H7 (cell line): ENCODE data around the gene CHST13. TPM values are rescaled to one million over a fixed set of nuclear protein-coding genes. Genes with fewer than 3 reads are reported as not detected.
A peak's percentile ranks its signal among the peaks of the same experiment; 100 is the strongest.
"Not testable (repeated sequence)": the region's sequence is repeated elsewhere in the genome, so short reads cannot be mapped to it uniquely, and the experiment has no call there.

Experiments used
- DNase-seq: peaks from one replicate; pipeline ENCODE4 v3.0.0; 2012
- H3K27me3 ChIP-seq: 2 replicates; pipeline ENCODE4 v1.6.0; 2011; ENCODE audit warnings: mild to moderate bottlenecking, low read length; ENCODE audit not compliant: control insufficient read depth, insufficient read depth
- H3K36me3 ChIP-seq: replicated peaks from 2 replicates; pipeline ENCODE4 v1.5.1; 2011; ENCODE audit warnings: low read length; ENCODE audit not compliant: control insufficient read depth, insufficient read depth
- H3K4me3 ChIP-seq: 2 replicates; pipeline ENCODE4 v1.5.1; 2011; ENCODE audit warnings: low read depth, mild to moderate bottlenecking, control low read depth, low read length, moderate library complexity; ENCODE audit not compliant: insufficient read depth
- total RNA-seq: library from RNA; depleted of rRNA; stranded (reverse); fragments of >200 nt; shearing (Covaris generic); gene quantifications from 2 replicates; pipeline ENCODE4 v1.2.3, GENCODE V29; 2014; rRNA removed

CHST13 gene
- total RNA-seq, 1 experiment from 2014 or later: 2.8 TPM

DNA sequence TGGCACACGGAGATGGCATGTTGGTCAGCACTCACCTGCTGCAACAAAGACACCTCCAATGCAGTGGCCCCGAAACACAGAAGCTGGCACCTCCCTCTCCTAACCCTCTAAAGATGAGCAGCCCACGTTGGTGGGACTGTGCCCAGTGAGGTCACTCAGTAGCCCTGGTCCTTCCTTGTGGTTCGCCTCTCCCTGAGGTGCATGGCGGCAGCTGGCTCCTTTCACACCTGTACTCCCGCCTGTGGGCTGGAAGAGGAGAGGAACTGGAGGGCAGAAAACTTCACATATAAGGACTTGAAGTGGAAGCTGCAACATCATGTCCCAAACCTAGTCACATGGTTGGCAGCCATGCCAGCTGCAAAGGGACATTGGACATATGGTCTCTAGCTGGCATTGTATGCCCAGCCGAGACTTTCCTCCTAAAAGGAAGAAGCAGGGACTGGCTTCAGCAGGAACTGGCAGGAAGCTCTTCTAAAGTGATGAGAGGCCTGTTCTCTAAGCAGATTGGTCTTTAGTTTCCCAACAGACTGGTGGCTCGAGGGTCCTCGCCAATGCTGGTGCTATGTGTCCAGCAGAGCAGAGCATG lies 45.5 kb downstream of the CHST13 start:
- H3K27me3 ChIP-seq: no peaks in the 10 kb centered on the region
- H3K4me3 ChIP-seq: no peak overlapping the region
- H3K36me3 ChIP-seq: no peaks in the 10 kb centered on the region
- DNase-seq: peak; percentile 18

DNA sequence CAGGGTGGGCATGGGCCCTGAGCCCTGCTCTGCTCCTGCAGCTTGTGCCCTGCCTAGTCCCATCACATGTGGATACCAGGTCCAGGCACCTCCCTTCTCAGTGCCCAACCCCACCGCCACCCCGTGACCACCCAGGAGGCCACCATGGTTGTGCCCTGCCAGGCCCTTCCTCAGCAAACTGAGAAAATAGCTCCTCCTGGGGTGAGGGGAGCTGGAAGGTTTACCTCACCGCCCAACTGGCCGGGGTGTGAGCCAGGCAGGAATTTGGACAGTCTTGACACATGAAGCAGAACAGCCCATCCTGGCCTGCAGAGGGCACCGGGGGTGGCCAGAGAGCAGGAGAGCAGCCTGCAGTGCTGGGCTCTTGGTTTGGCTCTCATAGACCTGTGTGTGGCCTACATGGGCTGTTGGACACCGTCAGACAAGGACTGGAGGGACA lies 46.2 kb downstream of the CHST13 start:
- Histone ChIP-seq H3K4me3 (no peak overlapping the region), H3K27me3 (no peaks in the 10 kb centered on the region), H3K36me3 (no peaks in the 10 kb centered on the region)
- DNase-seq: peak; percentile 72

GRCh38 chr3:126571078-126571477 lies 47.1 kb downstream of the CHST13 start:
- DNase-seq: no peak
- Histone ChIP-seq H3K27me3 (no peaks in the 10 kb centered on the region), H3K36me3 (no peaks in the 10 kb centered on the region), H3K4me3 (no peak overlapping the region)

DNA sequence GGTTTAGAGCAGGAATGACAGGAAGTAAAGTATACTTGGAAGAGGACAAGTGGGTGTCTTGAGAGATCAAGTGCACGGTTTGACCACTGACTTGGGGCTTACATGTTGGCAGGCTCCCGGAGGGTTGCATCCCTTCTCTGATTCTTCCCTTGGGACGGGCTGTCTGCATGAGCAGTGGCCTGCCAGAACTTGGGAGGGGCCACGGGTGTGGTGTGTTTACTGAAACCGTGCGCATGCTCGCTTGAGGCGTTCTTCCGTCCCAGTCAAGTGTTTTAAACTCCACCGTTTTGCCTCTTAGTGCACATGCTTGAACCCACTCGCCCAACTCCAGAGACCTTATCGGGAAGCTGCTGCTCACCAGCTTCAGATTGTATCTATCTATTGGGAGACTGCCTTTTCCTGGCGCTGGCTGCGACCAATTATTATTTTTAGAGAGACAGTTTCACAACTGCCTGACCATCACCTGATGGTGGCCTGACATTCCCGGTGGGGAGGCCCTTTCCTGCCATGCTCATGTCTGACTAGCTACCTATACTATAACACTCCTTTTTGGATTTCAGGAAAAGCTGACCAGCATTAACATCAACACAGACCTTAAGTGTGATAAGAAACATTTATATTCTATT lies 49.6 kb downstream of the CHST13 start:
- no peaks in the 10 kb centered on the region for H3K27me3 ChIP-seq
- no peak overlapping the region for H3K4me3 ChIP-seq
- DNase-seq: no peak
- no peaks in the 10 kb centered on the region for H3K36me3 ChIP-seq

DNA sequence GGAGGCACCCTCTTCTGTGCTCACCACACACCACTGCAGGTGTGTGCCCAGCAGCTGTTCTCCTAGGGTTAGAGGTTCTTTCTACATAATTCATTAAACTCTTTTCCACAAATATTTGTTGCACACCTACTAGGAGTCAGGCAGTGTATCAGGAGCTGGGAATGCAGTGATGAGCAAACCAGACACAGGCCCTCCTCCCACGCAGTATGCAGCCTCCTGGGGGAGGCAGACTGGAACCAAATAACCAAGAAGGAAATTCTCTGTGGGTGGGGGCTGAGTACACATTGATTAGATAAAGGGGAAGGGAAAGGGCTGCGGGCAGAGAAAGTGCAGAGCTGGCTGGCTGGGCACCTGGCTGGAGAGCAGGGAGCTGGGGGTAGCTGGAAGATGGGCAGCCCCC lies 53.3 kb downstream of the CHST13 start:
- Histone ChIP-seq H3K4me3 (no peak overlapping the region), H3K36me3 (no peaks in the 10 kb centered on the region), H3K27me3 (no peaks in the 10 kb centered on the region)
- DNase-seq: no peak

- DNase-seq: no peak
- H3K27me3 ChIP-seq: no peaks in the 10 kb centered on the region
- no peak overlapping the region for H3K4me3 ChIP-seq
- H3K36me3 ChIP-seq: no peaks in the 10 kb centered on the region
These were observed 54.7 kb downstream of the CHST13 start for GRCh38 chr3:126578702-126579101.

DNA sequence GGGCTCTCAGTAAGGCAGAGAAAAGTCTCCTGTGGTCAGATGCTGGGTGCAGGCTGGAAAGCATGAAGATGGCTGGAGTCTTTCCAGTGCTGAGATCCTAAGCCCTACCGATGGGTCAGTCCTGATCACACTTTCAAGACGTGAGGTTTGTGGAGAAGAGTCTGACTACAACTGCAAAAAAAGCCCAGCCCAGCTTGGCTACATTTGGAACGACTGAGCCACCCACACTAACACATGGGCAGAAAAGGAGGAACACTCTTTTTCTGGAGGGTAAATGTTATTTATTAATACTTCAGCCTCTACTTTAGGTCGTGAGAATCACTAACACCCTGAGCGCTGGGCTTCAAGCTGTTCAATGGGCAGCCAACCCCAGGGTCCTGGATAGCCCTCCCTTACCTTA lies 56.8 kb downstream of the CHST13 start:
- no peaks in the 10 kb centered on the region for H3K27me3 ChIP-seq
- DNase-seq: peak; percentile 20
- H3K4me3 ChIP-seq: no peak overlapping the region
- no peaks in the 10 kb centered on the region for H3K36me3 ChIP-seq

DNA sequence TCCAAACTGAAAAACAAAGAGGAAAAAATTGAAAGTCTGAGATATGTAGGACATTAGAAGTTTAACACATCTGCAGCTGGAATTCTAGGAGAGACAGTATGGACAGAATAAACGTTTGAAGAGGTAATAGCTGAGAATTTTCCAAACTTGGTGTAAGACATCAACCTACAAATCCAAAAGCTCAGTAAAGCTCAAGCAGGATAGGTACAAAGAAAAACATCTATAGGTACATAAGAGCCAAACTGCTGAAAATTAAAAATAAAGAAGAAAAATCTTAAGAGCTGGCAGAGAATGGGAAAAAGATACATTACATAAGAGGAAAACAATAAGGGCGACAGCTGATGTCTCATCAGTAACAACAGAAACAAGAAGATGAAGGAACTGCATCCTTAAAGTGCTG lies 57.6 kb downstream of the CHST13 start:
- Histone ChIP-seq H3K4me3 (no peak overlapping the region), H3K36me3 (no peaks in the 10 kb centered on the region), H3K27me3 (no peaks in the 10 kb centered on the region)
- no peak for DNase-seq

GRCh38 chr3:126582311-126582710 lies 58.4 kb downstream of the CHST13 start:
- no peaks in the 10 kb centered on the region for H3K27me3 ChIP-seq
- no peak for DNase-seq
- no peaks in the 10 kb centered on the region for H3K36me3 ChIP-seq
- H3K4me3 ChIP-seq: no peak overlapping the region

DNA sequence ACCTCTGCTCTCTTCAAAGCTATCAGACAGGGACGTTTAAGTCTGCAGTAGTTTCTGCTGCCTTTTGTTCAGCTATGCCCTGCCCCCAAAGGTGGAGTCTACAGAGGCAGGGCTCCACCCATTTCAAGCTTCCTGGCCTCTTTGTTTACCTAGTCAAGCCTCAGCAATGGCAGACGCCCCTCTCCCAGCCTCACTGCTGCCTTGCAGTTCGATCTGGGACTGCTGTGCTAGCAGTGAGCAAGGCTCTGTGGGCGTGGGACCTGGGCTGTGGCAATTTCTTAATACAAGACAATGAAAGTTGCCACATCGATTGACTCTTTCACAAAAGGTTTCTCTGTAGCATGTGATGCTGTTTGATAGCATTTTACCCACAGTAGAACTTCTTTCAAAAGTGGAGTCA lies 67.6 kb downstream of the CHST13 start:
- not testable (repeated sequence) for DNase-seq, H3K36me3 ChIP-seq, H3K4me3 ChIP-seq, H3K27me3 ChIP-seq

Other genes with a start within 250 kb of the CHST13 start
- gene KLF15, start 166.7 kb upstream of the CHST13 start, total RNA-seq: 8.5 and 10.5 TPM in 2 replicates
- gene CFAP100, start 129.2 kb upstream of the CHST13 start, total RNA-seq: 0.24 and 1.5 TPM in 2 replicates
- gene ZXDC, start 48.3 kb upstream of the CHST13 start, total RNA-seq: 27.2 and 33.2 TPM in 2 replicates
- not detected in 2 replicates for gene UROC1, start 6.4 kb upstream of the CHST13 start, total RNA-seq
- gene C3orf22, start 34.8 kb downstream of the CHST13 start, total RNA-seq: not detected in 2 replicates
- 2.0 and 10.6 TPM in 2 replicates for gene TXNRD3, start 131.0 kb downstream of the CHST13 start, total RNA-seq
- 19.5 and 40.2 TPM in 2 replicates for gene CHCHD6, start 180.1 kb downstream of the CHST13 start, total RNA-seq